ENCODE measurements around the gene NAT10.
"Not testable (repeated sequence)": the region's sequence is repeated elsewhere in the genome, so short reads cannot be mapped to it uniquely, and the experiment has no call there.

Gene NAT10

GRCh38 chr11:34180040-34180813 is 74.8 kb downstream of the NAT10 start:
- DNase-seq, result no peak
- in situ Hi-C loops (cut with HindIII; ENCODE audit: low pct_ligation_motif_present, low pct_unique_long_range_greater_than_20kb, low sequenced_read_pairs), result no loop called here

DNA sequence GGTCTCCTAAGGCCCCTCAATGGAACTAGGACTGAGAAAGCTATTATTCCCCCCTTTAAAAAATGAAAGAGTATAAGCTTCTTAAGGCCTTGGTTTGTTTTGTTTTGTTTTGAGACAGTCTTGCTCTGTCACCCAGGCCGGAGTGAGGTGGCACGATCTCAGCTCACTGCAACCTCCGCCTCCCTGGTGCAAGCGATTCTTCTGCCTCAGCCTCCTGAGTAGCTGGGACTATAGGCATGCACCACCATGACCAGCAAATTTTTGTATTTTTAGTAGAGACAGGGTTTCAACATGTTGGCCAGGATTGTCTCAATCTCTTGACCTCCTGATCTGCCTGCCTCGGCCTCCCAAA is 75.4 kb downstream of the NAT10 start:
- DNase-seq; in situ Hi-C loops (cut with HindIII; ENCODE audit: low pct_ligation_motif_present, low pct_unique_long_range_greater_than_20kb, low sequenced_read_pairs): not testable (repeated sequence)

- in situ Hi-C loops (cut with HindIII; ENCODE audit: low pct_ligation_motif_present, low pct_unique_long_range_greater_than_20kb, low sequenced_read_pairs), result no loop called here
- no peak for DNase-seq
Observed at GRCh38 chr11:34181251-34181650, 75.8 kb downstream of the NAT10 start.

DNA sequence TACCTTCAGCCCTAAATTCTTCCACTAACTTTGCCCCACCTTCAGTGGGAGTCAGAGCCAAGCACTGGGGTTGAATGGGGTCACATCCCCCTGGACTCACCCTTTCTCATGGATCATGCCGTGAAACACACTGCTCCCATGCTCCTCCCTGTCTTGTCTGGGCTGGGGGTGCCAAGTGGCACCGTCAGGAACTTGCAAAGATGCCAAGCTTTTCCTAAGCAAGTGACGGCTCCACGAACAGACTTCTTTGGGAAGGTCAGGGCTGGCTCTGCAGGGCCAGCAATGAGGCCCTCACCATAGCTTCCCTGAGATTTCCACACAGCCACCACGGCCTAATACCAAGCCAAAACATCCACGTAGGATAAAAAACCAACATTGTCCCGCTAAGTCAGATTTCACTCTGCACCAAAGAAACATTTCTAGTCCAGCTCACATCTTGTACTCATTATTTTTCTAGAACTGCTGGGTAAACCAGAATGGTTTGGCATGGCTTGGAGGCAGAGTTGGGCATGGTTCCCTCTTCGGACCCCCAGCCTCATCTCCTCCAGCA is 76.5 kb downstream of the NAT10 start:
- in situ Hi-C loops (cut with HindIII; ENCODE audit: low pct_ligation_motif_present, low pct_unique_long_range_greater_than_20kb, low sequenced_read_pairs), result no loop called here
- DNase-seq, result no peak

DNA sequence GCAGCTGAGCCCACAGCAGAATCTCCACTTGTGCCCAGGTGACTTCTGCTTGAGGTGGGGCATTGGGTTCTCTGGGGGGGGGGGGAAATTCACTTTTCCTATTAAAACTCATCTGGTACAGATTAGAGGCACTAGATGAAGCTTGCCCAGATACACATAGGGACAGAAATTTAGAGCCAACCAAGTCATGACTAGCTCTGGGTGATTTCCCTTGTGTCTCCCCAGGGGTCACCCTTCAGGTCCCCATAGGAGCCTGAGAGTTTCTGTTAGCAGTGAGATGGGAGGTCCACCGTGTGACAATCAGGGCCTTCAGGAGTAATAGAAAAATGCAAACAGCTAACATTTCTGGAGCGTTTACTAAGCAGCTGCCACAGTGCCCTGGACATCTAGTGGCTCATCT is 77.0 kb downstream of the NAT10 start:
- in situ Hi-C loops (cut with HindIII; ENCODE audit: low pct_ligation_motif_present, low pct_unique_long_range_greater_than_20kb, low sequenced_read_pairs), result no loop called here
- DNase-seq, result no peak

DNA sequence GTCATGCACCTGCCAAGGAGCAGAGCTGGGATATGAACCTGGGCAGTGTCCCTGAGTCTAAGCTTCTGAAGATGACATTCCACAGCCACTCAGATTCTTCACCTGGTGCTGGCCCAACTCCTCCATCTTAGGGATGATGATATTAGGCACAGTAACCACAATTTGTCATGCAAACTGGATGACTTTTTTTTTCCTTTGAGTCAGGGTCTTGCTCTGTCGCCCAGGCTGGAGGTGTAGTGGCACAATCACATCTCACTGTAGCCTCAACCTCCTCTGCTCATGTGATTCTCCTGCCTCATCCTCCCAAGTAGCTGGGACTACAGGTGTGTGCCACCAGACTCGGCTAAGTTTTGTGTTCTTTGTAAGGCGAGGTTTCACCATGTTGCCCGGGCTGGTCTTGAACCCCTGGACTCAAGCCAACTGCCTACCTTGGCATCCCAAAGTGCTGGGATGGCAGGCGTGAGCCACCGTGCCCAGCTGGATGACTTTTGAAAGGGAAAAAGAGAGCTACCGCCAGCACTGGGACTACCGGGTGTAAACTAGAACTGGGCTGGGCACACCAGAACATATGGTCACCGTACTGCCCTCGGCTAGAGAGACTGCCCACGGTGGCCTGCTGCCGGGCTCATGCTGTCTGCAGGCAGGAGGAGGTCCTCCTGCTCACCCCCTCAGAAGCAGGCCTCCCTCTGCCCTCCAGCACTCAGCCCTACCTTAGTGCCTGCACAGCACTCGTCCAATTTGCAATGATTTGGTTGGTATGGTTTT is 77.7 kb downstream of the NAT10 start:
- no peak for DNase-seq
- in situ Hi-C loops (cut with HindIII; ENCODE audit: low pct_ligation_motif_present, low pct_unique_long_range_greater_than_20kb, low sequenced_read_pairs), result no loop called here

GRCh38 chr11:34183848-34184391 is 78.5 kb downstream of the NAT10 start:
- DNase-seq, result no peak
- in situ Hi-C loops (cut with HindIII; ENCODE audit: low pct_ligation_motif_present, low pct_unique_long_range_greater_than_20kb, low sequenced_read_pairs), result no loop called here

DNA sequence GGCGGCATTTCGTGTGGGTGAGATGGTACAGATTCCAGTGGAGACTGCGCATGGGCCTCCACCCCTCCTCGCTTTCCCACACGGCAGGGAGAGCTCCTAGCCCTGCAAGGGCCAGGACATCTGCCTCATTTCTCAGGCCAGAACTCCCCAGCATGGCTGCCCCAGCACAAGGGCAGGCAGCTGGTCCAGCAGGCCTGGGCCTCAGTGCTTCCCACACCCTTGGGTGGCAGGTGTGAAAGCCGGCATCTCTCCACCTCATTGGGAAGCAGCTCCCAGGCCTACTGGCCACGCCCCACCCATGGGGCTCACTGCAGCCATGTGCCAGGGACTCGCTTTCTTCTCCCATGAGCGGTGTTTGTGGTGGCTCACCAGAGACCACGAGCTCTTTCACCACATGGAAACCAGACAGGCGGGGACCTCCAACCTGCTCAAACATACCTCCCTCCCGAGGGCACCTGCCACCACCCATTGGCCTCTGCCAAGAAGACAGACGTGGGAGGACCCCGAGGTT is 79.1 kb downstream of the NAT10 start:
- no peak for DNase-seq
- in situ Hi-C loops (cut with HindIII; ENCODE audit: low pct_ligation_motif_present, low pct_unique_long_range_greater_than_20kb, low sequenced_read_pairs), result no loop called here

- no peak for DNase-seq
- in situ Hi-C loops (cut with HindIII; ENCODE audit: low pct_ligation_motif_present, low pct_unique_long_range_greater_than_20kb, low sequenced_read_pairs), result no loop called here
Observed at GRCh38 chr11:34185926-34186841, 80.8 kb downstream of the NAT10 start.

DNA sequence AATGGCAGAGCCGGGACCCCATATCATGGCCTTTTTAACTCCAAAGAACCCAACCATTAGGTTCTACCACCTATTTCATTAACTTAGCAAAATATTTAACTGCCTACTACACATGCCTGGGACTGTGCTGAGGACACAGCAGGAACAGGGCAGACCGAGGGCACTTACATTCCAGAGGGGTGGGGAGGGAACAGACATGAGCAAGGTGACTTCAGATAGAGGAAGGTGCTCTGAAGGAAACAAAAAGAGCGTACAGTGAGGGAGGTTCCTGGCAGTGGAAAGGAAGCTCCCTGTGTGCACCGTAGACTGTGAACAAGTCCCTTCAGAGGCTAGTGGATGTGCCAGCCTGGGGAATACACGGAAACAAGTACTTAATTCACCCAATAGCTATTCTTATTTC is 82.8 kb downstream of the NAT10 start:
- in situ Hi-C loops (cut with HindIII; ENCODE audit: low pct_ligation_motif_present, low pct_unique_long_range_greater_than_20kb, low sequenced_read_pairs), result no loop called here
- no peak for DNase-seq

DNA sequence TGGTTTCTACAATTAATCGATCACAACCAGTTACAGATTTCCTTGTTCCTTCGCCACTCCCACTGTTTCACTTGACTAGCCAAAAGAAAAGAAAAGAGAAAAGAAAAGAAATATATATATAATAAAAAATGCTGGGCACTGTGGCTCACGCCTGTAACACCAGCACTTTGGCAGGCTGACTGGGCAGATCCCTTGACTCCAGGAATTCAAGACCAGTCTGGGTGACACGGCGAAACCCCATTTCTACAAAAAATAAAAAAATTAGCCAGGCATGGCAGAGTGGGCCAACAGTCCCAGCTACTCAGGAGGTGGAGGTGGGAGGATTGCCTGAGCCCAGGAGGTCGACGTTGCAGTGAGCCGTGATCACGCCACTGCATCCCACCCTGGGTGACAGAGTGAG is 83.8 kb downstream of the NAT10 start:
- no peak for DNase-seq
- in situ Hi-C loops (cut with HindIII; ENCODE audit: low pct_ligation_motif_present, low pct_unique_long_range_greater_than_20kb, low sequenced_read_pairs), result no loop called here

- DNase-seq, result no peak
- in situ Hi-C loops (cut with HindIII; ENCODE audit: low pct_ligation_motif_present, low pct_unique_long_range_greater_than_20kb, low sequenced_read_pairs), result no loop called here
Observed at GRCh38 chr11:34190192-34191139, 85.0 kb downstream of the NAT10 start.

DNA sequence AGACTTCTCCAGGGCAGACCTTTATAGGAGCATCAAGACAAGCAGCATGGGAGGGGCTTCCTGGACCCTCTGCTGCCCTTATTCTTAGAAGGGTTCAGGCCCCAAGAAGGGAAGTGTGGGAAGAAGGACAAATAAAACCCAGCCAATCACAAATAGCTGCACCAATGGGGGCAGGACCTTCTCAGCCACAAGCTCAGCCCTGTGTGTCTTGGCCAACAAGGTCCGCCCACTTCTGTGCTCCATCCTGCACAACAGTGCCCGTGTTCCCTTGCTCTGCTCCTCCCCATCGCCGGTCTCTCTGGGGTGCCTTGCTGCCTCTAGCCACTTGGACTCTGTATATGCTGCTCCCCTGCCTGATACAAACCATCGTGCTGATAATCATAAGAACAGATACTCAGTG is 86.1 kb downstream of the NAT10 start:
- in situ Hi-C loops (cut with HindIII; ENCODE audit: low pct_ligation_motif_present, low pct_unique_long_range_greater_than_20kb, low sequenced_read_pairs), result no loop called here
- no peak for DNase-seq

DNA sequence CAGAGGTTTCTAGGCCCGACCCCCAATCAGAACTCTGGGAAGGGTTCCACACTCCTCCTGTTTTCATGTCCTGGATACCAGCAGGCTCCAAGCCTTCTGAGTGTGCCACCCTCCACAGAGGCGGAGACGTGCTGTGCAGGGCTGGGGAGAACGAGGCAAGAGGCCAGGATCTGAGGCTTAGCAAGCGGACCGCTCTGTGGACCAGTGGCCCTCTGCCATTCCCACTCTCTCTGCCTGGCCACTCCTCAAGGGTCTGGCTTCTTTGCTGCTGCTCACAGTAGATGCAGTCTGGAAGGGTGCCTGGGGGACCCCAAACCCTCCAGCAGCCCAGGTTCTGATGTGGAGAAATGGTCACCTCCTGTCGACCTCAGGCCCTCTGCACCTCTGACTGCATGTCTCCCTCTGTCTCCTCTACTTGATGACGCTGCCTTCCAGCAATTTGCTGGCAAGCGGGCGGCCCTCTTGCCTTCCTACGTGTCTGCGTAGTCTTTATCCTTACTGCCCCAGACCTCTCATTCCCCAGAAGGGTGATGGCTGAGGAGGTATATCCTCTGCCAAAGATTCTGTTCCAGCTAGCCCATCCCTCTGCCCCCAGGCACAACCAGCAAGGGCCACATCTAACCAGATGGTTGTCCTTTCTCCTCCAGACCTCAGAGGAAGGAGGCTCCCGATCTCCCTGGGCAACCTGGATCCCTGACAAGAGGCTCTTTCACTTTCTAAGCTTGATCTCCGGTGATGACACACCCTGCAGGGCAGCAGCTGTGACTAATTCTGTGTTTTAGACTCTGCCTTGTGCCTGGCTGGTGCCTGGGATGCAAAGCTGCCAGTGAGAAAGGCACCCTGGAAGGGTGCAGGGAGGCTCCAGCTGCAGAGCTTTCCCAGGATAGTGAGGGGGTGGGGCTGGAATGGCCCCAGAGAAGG is 87.3 kb downstream of the NAT10 start:
- in situ Hi-C loops (cut with HindIII; ENCODE audit: low pct_ligation_motif_present, low pct_unique_long_range_greater_than_20kb, low sequenced_read_pairs), result no loop called here
- peak; percentile 88 for DNase-seq

DNA sequence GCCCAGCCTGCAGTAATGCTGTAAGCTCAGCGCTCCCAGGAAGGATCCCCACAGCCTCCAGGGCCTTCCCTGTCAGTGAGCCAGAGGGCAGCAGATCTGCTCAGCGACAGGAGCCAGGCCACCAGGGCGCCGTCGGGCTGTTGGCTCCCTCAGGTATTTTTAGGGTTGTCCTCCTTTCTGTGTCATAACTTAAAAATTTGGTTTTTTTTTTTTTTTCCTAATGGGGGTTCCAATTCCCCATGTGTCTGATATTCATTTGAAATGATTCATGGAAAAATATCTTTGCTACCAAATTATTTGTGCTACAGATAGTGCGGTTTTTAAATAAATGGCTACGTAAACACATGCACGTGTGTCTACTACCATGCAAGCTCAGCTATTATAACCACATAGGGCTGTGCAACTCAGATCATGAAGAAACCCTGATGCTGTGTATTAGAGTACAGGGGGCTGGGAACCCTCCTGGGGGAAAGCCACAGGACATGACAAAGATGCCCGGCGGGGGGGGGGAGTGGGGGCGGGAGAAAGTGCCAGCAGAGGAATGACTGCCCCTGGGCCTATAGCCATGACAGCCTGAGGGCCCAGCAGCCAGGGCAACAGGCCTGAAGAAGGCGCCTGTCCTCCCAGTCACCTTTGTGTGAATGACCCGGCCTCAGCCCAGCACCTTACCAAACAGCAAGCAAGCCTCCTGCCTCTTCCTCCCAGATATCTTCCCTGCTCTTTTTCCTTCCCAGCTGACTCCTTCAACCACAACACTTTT is 89.3 kb downstream of the NAT10 start:
- DNase-seq, result no peak
- in situ Hi-C loops (cut with HindIII; ENCODE audit: low pct_ligation_motif_present, low pct_unique_long_range_greater_than_20kb, low sequenced_read_pairs), result no loop called here

All from ACHN (cell line).